Stimulated activated CD8-positive, alpha-beta memory T cell treated with anti-CD3 and anti-CD28 coated beads, Interleukin-12 subunit alpha, Interleukin-12 subunit beta, amount 100 ng/mL, for 4 hours (primary cell): ENCODE measurements around the gene AAGAB.

Experiments
- DNase-seq: peaks from one replicate; pipeline ENCODE4 v3.0.0-alpha.2; 2020; ENCODE audit warnings: low read depth

Gene AAGAB

DNA sequence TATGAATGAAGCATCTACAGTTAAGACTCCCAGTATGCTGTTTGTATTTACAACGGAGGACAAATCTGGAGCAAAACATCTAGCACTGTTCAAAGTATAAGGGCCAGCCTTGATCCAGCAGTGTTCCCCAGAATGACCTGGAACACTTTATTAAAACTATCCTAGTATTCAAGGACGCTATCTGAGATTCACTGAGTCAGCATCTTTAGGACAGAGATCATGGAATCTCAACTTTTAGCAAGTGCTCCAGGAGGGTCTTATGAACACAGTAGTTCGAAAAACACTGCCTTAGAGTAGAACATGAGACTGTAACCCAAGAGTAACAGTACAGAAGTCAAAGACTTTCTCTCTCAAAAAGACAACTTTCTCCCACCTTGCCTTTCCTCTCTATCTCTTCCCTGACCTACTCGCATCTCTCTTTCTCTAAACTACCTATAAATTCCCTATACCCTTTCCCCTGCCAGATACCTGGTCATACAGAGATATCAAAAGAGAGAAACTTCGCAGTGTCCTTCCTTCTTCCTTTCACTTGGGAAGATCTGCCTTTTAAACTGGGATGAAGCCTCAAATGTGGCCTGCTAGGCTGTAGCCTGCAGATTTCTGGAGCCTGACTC lies 43.8 kb downstream of the AAGAB start:
- no peak for DNase-seq

GRCh38 chr15:67208396-67208795 lies 46.1 kb downstream of the AAGAB start:
- DNase-seq, result no peak

DNA sequence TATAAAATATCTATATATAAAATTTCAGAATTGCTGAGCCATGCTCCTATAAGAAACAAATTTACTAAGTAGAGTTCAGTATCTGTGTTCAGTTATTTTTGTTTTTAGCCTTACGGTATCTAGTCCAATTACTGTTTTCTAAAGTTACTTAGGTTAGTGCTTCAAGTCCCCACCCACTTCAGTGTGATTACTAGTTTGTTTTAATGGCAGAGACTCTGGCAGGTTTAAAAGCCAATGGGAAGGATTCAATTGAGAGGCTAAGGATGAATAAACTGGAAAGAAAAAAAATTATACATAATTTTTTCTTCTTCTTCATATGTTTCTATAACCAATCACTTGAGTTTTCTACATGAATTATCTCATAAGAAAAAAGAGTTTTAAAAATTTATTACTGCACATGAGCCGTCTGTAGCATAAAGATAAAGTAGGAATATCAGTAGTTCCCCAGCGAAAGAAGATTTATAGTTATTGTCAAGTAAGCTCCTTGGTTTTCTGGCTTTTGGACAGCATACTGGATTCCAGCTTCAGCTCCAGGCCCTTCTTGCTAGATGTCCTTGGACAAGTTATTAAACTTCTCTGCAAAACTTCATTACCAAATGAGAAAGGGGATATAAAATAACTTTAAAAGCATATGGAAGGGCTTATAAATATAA lies 46.8 kb downstream of the AAGAB start:
- DNase-seq, result no peak

DNA sequence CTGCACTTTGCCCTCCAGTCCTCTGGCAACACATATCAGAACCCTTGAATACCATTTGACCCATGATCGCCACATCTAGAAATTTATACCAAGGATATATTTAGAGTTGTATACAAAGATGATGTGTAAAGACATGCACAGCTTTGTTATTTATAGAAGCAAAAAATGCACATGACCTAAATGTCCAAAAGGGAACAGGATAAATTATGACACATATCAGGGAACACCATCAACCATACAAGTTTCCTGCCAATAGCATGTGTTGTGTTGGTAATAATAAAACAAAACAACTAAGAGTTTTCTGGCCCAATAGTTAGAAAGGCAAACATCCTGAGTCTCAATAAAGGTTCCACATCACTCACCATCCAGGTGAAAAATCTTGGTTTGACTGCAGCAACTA lies 51.5 kb downstream of the AAGAB start:
- DNase-seq, result no peak

DNA sequence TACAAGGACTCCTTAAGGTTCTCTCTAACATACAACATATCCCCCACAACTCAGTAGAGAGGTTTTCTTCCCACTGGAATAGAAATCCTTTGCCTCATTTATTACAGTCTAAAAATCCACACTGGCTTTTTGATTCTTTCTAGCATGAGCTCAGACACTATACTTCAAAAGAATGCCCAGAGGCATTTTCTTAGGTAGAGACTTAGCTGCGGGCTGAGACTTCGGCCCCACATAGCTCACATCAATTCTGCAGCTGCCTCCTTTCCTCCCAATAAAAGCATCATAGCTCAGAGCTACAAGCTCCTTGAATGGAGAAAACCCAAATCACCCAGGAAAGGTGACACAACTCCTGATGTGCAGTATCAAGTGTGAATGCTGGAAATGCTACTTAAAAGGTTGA lies 52.4 kb downstream of the AAGAB start:
- DNase-seq, result no peak

DNA sequence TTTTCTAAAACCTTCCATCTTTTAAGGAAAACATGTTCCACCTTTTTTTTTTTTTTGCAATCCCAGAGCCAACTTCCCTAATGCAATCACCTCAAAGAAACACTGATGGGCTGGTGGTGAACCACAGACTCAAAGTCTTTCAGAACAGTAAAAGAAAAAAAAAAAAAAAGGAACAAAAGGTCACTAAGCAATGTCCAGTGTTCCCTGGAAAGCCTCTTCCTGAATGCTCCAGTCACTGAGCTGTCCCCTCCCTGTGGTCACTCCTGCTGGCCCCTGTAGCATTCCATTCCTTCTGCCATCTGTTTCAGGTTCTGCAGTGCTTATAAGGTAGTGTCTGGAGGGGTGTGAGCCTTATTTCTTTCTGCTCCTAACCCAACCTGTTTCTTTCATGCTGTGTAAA lies 53.3 kb downstream of the AAGAB start:
- DNase-seq, result no peak

- DNase-seq, result no peak
These were observed 54.3 kb downstream of the AAGAB start for GRCh38 chr15:67199881-67200763.

DNA sequence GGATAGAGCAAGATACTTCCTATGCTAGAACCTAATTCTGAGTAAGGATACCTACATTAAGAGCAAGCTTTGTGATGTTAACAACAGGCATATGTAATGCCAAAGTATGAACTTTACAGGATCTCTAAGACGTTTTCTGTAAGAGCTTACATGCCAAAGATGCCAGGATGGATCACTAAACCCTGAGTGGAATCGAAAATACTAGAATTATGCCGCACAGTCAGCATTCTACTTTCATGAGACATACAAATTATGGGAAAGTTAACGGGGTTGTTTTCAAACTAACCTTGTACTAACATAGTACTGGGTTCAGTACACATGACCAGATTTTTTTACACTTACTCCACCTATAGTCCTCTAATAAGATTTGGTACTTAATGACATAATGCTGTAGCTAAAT lies 55.1 kb downstream of the AAGAB start:
- no peak for DNase-seq

DNA sequence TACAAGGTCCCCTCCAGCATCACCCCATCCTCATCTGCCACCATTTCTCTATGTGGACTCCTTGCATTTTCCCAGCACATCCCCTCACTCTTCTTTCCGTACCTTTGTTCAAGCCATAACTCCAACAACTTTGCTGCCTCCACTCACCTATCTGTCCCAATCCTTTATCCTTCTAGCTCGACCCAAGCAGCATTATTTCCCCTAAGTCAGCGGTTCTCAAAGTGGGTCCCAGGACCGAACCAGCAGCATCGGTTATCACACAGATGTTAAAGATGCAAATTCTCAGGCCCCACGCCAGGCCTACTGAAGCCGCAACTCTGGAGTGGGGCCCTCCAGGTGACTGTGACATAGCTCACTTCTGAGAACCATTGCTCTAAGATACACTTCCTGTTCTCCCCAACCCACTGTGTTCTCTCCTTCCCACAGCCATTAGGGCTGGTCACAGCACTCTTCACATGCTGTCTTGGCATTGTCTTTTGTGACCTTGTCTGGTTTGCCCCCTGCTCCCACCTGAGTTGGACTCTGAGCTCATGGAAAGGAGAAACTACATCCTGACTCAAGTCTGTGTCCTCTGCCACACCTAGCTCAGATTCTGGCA lies 56.2 kb downstream of the AAGAB start:
- no peak for DNase-seq

- DNase-seq, result no peak
These were observed 57.1 kb downstream of the AAGAB start for GRCh38 chr15:67197364-67197695.

- DNase-seq, result no peak
These were observed 57.6 kb downstream of the AAGAB start for GRCh38 chr15:67196672-67197363.

DNA sequence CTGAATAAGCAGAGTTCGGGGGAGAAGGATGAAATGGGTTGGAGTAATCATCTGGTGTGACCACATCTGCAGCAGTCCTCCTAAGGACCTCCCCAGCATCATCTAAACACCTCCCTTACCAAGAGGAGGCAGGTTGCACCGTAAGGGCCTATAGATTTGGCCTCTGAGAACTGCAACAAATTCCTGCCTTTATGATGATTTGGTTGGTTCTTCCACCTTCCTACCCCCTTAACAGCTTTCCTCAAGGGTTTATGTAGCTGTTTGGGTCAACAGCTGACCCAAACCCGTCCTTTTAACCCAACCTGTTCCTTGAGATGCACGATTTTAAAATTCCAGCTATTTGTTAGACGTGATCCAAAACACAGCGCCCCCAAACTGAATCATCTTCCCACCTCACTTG lies 58.2 kb downstream of the AAGAB start:
- DNase-seq, result no peak

DNA sequence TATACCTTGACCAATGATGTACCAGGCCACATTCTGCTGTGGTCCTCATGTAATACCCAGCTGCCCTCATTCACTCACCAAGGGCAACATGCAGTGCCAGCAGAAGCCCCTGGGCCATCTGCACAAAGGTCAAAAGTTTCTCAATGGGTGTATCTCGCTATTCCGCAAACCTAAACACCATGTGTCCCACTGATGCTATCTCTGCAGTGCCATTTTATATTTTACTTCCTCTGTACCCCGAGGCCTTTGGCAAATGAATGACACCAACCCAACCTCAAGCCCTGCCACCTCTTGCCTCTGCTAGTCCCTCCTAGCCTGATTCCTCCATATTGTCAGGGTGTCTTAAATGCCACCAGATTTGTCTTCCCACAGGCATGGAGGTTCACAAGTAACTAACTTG lies 59.2 kb downstream of the AAGAB start:
- DNase-seq, result no peak

DNA sequence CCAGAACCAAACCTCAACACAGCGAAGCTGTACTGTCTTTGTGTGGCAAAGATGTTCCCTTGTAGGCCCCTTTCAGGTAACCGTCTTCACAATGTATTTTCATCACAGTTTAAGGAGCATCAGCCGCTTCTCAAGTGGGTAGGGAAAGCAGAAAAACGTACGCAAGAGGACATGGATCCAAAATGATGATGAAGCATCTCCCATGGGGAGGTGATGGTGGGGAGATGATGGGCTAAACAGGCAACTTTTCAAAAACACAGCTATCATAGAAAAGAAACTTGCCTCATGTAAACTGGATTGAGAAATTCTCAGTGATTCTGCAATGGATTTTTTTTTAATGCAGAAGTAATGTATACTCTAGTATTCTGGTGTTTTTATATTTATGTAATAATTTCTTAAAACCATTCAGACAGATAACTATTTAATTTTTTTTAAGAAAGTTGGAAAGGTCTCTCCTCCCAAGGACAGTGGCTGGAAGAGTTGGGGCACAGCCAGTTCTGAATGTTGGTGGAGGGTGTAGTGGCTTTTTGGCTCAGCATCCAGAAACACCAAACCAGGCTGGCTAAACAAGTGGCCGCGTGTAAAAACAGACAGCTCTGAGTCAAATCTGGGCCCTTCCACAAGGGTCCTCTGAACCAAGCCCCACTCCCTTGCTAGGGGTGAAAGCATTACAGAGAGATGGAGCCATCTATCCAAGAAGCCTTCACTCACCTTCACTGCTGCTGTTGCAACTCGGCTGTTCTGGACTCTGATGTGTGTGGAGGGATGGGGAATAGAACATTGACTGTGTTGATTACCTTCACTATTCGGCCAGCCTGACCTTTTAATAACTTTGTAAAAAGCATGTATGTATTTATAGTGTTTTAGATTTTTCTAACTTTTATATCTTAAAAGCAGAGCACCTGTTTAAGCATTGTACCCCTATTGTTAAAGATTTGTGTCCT lies 60.0 kb downstream of the AAGAB start:
- no peak for DNase-seq

- DNase-seq, result no peak
These were observed 61.1 kb downstream of the AAGAB start for GRCh38 chr15:67193223-67193990.

DNA sequence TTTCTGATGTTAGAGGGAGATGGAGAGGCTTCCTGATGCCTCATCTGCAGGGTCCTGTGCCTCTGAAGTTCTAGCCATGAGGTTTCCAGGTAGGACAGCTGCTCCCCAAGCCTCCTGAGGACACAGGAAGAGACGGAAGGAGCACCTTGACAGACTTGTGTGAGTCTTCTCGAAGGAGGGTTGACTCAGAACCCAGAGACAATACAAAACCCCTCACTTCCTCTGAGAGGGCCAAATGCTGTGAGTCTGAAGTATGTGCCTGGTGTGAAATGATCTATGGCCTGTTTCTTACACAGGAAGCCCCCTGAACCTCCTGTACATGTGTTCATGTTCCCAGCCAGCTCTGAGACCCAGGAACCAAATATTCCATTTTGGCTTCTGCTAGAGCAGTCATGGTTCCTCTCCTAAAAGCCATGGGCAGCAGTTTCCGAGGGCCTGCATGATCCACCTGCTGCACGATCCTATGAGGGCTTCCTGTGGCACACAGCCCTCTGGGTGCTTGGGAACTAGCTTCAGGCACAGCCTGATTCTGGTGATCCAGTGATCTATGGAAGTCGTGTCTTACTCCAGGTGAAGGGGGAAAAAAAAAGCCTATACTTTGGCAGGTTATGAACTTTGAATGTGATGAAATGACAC lies 62.2 kb downstream of the AAGAB start:
- no peak for DNase-seq

DNA sequence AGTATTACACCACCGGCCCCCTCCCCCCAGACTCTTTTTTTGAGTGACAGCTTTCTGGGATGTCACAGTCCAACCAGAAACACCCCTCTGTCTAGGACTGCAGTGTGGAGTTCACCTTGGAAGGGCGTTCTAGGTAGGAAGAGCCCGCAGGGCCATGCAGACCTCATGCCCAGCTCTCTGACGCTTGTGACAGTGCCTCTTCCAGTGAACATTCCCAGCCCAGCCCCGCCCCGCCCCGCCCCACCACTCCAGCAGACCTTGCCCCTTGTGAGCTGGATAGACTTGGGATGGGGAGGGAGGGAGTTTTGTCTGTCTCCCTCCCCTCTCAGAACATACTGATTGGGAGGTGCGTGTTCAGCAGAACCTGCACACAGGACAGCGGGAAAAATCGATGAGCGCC lies 63.6 kb downstream of the AAGAB start:
- no peak for DNase-seq

- DNase-seq, result no peak
These were observed 64.1 kb downstream of the AAGAB start for GRCh38 chr15:67190326-67190725.

- DNase-seq, result no peak
These were observed 65.0 kb downstream of the AAGAB start for GRCh38 chr15:67189326-67190051.
